Endothelial cell of umbilical vein (primary cell): ENCODE data around the gene ELOA. TPM values are rescaled to one million over a fixed set of nuclear protein-coding genes. Genes with fewer than 3 reads are reported as not detected.

ENCODE experiments used
- BruUV-seq: library from RNA; stranded (reverse); fragments of 400-500 nt; replicated peaks from 2 replicates; lab custom pipeline; 2021; lab: Mats Ljungman, UMichigan
- CTCF ChIA-PET: fragments of 300-600, 350-600 bp; sonication (Branson Sonifier 250); formaldehyde crosslinking; loops from one replicate; lab custom pipeline; 2021; ENCODE audit warnings: antibody characterized with exemption, inconsistent platforms; lab: Charles Lee
- POLR2A ChIA-PET: fragments of 300-600, 350-600 bp; sonication (Branson Sonifier 250); formaldehyde crosslinking; loops from one replicate; lab custom pipeline; 2021; ENCODE audit warnings: antibody characterized with exemption, inconsistent platforms; lab: Charles Lee
- DNase-seq: peaks from one replicate; pipeline ENCODE4 v3.0.0-alpha.2; 2011; ENCODE audit warnings: low read depth, low spot score
- FAIRE-seq: peaks from 2 replicates; lab custom pipeline; 2011; peaks lifted over from hg19 to GRCh38; lab: Jason Lieb, UNC
- H2AFZ ChIP-seq: 2 replicates; pipeline ENCODE4 v1.6.0; 2012; ENCODE audit warnings: low read depth, low read length, control low read depth, inconsistent platforms
- H3K27ac ChIP-seq: 2 replicates; pipeline ENCODE4 v1.5.1; 2011; ENCODE audit warnings: low read depth, mild to moderate bottlenecking, control low read depth, low read length, moderate library complexity; ENCODE audit not compliant: insufficient read depth
- H3K27me3 ChIP-seq, 2 experiments: 2 replicates each; pipeline versions ENCODE4 v1.6.0 to v1.6.1; 2011; ENCODE audit warnings: low read length in 2 of 2, mixed read lengths in 1 of 2; ENCODE audit not compliant: control insufficient read depth in 2 of 2, insufficient read depth in 2 of 2
- H3K36me3 ChIP-seq, 2 experiments: 2 replicates in 1 of 2; 3 replicates in 1 of 2; pipeline ENCODE4 v1.5.1; 2011; ENCODE audit warnings: low read length in 2 of 2, mild to moderate bottlenecking in 1 of 2, moderate library complexity in 1 of 2; ENCODE audit not compliant: control insufficient read depth in 2 of 2, insufficient read depth in 2 of 2; ENCODE audit errors: extremely low read depth in 1 of 2
- H3K4me1 ChIP-seq: 3 replicates; pipeline ENCODE4 v1.5.1; 2011; ENCODE audit warnings: mild to moderate bottlenecking, low read length; ENCODE audit not compliant: control insufficient read depth, insufficient read depth; ENCODE audit errors: extremely low read depth
- H3K4me2 ChIP-seq: 2 replicates; pipeline ENCODE4 v1.6.1; 2011; ENCODE audit warnings: low read length, control low read depth, mixed read lengths; ENCODE audit not compliant: insufficient read depth
- H3K4me3 ChIP-seq, 3 experiments: fragments of 200-600 bp in 1 of 3; sonication (generic), shearing (Covaris generic) in 1 of 3; replicated peaks in 1 of 3; 2 replicates each; pipeline ENCODE4 v1.5.1; 2011 to 2016; ENCODE audit warnings: control low read depth in 3 of 3, low read length in 3 of 3, mild to moderate bottlenecking in 2 of 3, inconsistent platforms in 1 of 3, low read depth in 1 of 3, moderate library complexity in 1 of 3; ENCODE audit not compliant: insufficient read depth in 1 of 3
- H3K79me2 ChIP-seq: 2 replicates; pipeline ENCODE4 v1.6.0; 2012; ENCODE audit warnings: low read length, inconsistent platforms; ENCODE audit not compliant: control insufficient read depth, insufficient read depth
- H3K9ac ChIP-seq: replicated peaks from 2 replicates; pipeline ENCODE3; 2011; ENCODE audit warnings: low read length, control low read depth; ENCODE audit not compliant: insufficient read depth; ENCODE audit errors: extremely low read depth
- H3K9me1 ChIP-seq: replicated peaks from 3 replicates; pipeline ENCODE4 v1.6.0; 2011; ENCODE audit warnings: mild to moderate bottlenecking, low read length; ENCODE audit not compliant: control insufficient read depth, insufficient read depth; ENCODE audit errors: extremely low read depth
- H3K9me3 ChIP-seq: replicated peaks from 2 replicates; pipeline ENCODE4 v1.5.1; 2012; ENCODE audit warnings: low read length, inconsistent platforms; ENCODE audit not compliant: control insufficient read depth, insufficient read depth
- H4K20me1 ChIP-seq: replicated peaks from 2 replicates; pipeline ENCODE3; 2011; ENCODE audit warnings: mild to moderate bottlenecking, low read length; ENCODE audit not compliant: control insufficient read depth, insufficient read depth; ENCODE audit errors: extremely low read depth
- EZH2 ChIP-seq: IDR thresholded peaks from 2 replicates; pipeline ENCODE4 v1.6.1; 2012; ENCODE audit warnings: borderline replicate concordance, low read depth, mild to moderate bottlenecking, moderate library complexity, low read length, inconsistent platforms; ENCODE audit not compliant: severe bottlenecking
- FOS ChIP-seq: IDR thresholded peaks from 2 replicates; pipeline ENCODE4 v1.6.1; 2011; ENCODE audit warnings: mild to moderate bottlenecking, low read length, moderate library complexity, borderline replicate concordance; ENCODE audit not compliant: insufficient read depth
- GATA2 ChIP-seq: IDR thresholded peaks from 2 replicates; pipeline ENCODE4 v1.7.0; 2011; ENCODE audit warnings: low read depth, mild to moderate bottlenecking, moderate library complexity, mixed read lengths, low read length; ENCODE audit not compliant: insufficient read length, insufficient read depth
- JUN ChIP-seq: IDR thresholded peaks from 2 replicates; pipeline ENCODE4 v1.6.1; 2011; ENCODE audit warnings: borderline replicate concordance, low read depth; ENCODE audit not compliant: insufficient read length, insufficient read depth
- MYC ChIP-seq: IDR thresholded peaks from one replicate; pipeline ENCODE4 v1.6.1; 2011; ENCODE audit warnings: mild to moderate bottlenecking, low read depth, low read length
- POLR2A ChIP-seq: IDR thresholded peaks from 2 replicates; pipeline ENCODE4 v1.6.1; 2012; ENCODE audit warnings: low read depth, mild to moderate bottlenecking, control low read depth, low read length
- POLR2AphosphoS5 ChIP-seq: IDR thresholded peaks from 2 replicates; pipeline ENCODE4 v1.6.1; 2012; ENCODE audit warnings: low read depth, mild to moderate bottlenecking, control low read depth, low read length, moderate library complexity; ENCODE audit not compliant: insufficient read depth
- dilution Hi-C: fragments of 300-500 bp; cut with MboI; formaldehyde crosslinking; loops from one replicate; pipeline ENCODE4 v1.15.0; 2019; ENCODE audit warnings: low sequenced_read_pairs; ENCODE audit not compliant: extremely low pct_ligation_motif_present
- intact Hi-C: fragments of 100-400 bp; cut with micrococcal nuclease; formaldehyde crosslinking; loops from one replicate; pipeline ENCODE4 v1.10.0; 2022
- polyA plus RNA-seq, 4 experiments: library from polyadenylated mRNA; depleted of rRNA in 3 of 4; stranded (reverse) in 3 of 4; unstranded in 1 of 4; fragments of >200 nt; gene quantifications; 2 replicates each; pipeline versions ENCODE4 v1.2.1 to v1.2.3, GENCODE V29; 2011 to 2012; ENCODE audit warnings: missing spikeins in 1 of 4
- total RNA-seq: library from RNA; stranded (reverse); gene quantifications from 2 replicates; pipeline ENCODE4 v1.2.3, GENCODE V29; 2021
- TF ChIP-seq, protein P1 (sequence below), 2 donors: IDR thresholded peaks; 1 replicate in 1 of 2; 2 replicates in 1 of 2; pipeline ENCODE4 v1.5.1; 2011; ENCODE audit warnings: low read length in 2 of 2, mild to moderate bottlenecking in 2 of 2, moderate library complexity in 2 of 2, control low read depth in 1 of 2, inconsistent platforms in 1 of 2, low read depth in 1 of 2; ENCODE audit not compliant: insufficient read depth in 1 of 2; ENCODE audit errors: extremely low read depth in 1 of 2
- TF ChIP-seq, protein P2 (sequence below): IDR thresholded peaks from 2 replicates; pipeline ENCODE4 v1.6.1; 2011; ENCODE audit not compliant: insufficient read depth, insufficient read length

Gene ELOA
- total and polyA plus RNA-seq, 2 donors (not counting 3 experiments of a cell fraction or from before 2014, with no cell fraction given) = 11.9 to 42.6 TPM

DNA sequence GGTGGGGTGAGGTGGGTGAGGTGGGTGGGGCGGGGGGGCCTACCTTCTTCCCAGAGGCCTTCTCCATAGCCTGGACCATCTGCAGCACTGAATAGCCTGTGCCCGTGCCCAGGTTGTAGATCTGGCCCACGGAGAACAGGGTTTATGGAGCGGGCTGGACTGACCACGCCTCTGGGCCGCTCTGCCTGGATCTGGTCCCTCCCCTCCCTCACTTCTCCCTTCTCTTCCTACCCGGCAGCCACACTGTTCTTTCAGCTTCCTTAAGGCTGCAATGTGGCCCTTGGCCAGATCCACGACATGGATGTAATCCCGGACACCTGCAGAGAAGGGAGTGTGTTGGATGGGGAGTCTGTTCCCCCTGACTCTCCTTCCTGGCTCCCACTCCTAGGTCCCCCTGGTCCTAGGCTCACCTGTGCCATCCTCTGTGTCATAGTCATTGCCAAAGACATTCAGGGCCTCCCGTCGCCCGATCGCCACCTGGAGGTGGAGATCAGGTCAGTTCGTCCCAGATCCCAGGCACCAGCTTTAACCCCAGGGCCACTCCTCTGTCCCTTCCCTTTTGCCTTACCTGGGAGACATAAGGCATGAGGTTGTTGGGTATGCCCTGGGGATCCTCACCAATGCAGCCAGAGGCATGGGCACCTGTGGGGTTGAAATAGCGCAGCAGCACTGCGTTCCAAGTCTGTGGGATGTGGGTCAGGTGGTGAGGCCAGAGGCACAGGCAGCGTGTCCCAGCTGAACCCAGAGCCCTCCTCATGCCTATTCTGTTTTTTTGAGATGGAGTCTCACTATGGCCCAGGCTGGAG lies 53.4 kb downstream of the ELOA start:
- H3K79me2 ChIP-seq = peaks cover 18% of the 10 kb centered on the region
- peaks cover 0 to 39% of the 10 kb centered on the region in 2 experiments for H3K36me3 ChIP-seq
- H3K4me3 ChIP-seq = no peak overlapping the region
- no peaks in the 10 kb centered on the region for H3K27me3 ChIP-seq
- H3K9me1 ChIP-seq = no peaks in the 10 kb centered on the region
- dilution Hi-C loops (no loop called here), intact Hi-C loops (no loop called here)
- FAIRE-seq = no peak
- no peak overlapping the region for H3K9ac ChIP-seq
- no TSS peak for BruUV-seq
- POLR2A ChIA-PET = interaction anchor here (0.8 kb wide), 1 partner anchor 17 kb away, joined by 3 read pairs; no protein-coding TSS in a partner anchor
- H3K27ac ChIP-seq = no peak overlapping the region
- H3K9me3 ChIP-seq = no peaks in the 10 kb centered on the region
- DNase-seq = no peak
- no peak overlapping the region for H3K4me2 ChIP-seq
- H3K4me1 ChIP-seq = peaks cover 21% of the 10 kb centered on the region
- TF ChIP-seq MYC (no peak), EZH2 (no peak), POLR2AphosphoS5 (no peak), POLR2A (no peak), JUN (no peak), GATA2 (no peak), FOS (no peak)
- TF ChIP-seq, protein P1, sequence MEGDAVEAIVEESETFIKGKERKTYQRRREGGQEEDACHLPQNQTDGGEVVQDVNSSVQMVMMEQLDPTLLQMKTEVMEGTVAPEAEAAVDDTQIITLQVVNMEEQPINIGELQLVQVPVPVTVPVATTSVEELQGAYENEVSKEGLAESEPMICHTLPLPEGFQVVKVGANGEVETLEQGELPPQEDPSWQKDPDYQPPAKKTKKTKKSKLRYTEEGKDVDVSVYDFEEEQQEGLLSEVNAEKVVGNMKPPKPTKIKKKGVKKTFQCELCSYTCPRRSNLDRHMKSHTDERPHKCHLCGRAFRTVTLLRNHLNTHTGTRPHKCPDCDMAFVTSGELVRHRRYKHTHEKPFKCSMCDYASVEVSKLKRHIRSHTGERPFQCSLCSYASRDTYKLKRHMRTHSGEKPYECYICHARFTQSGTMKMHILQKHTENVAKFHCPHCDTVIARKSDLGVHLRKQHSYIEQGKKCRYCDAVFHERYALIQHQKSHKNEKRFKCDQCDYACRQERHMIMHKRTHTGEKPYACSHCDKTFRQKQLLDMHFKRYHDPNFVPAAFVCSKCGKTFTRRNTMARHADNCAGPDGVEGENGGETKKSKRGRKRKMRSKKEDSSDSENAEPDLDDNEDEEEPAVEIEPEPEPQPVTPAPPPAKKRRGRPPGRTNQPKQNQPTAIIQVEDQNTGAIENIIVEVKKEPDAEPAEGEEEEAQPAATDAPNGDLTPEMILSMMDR (IDR thresholded peaks at IDR 0.05; ENCODE audit: extremely low read depth in 1 of 2, insufficient read depth in 1 of 2, low read depth in 1 of 2, low read length in 2 of 2) = no peak
- TF ChIP-seq, protein P2, sequence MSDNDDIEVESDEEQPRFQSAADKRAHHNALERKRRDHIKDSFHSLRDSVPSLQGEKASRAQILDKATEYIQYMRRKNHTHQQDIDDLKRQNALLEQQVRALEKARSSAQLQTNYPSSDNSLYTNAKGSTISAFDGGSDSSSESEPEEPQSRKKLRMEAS = no peak
- H2AFZ ChIP-seq = no peak overlapping the region
- CTCF ChIA-PET = interaction anchor here (4.6 kb wide), 1 partner anchor 25 kb away, joined by 43 read pairs; no protein-coding TSS in a partner anchor
- H4K20me1 ChIP-seq = no peaks in the 10 kb centered on the region
